ENCODE measurements around the gene HOXA11.

The HOXA11 gene

GRCh38 chr7:27169658-27170425, 15.2 kb downstream of the HOXA11 start:
- no peak for DNase-seq (ENCODE audit: low read depth in 2 of 2)

GRCh38 chr7:27168265-27168947, 16.6 kb downstream of the HOXA11 start:
- no peak for DNase-seq (ENCODE audit: low read depth in 2 of 2)

DNA sequence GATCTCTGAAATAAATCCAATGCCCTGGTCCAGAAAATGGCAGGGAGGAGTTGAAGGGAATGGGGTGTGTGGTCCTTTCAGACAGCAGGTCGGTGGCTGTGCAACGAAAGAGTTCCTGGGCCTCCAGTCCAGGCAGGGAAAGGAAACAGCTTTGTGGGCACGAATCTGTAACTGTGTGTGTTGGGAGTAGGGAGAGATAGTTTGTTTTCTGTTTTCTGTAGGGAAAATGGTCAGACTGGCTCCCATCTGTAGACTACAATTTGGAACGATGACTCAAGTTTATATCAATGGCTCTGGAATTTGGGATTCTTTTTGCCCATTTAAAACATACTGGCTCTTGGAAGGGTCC, 17.1 kb downstream of the HOXA11 start:
- DNase-seq (ENCODE audit: low read depth in 2 of 2), result no peak

GRCh38 chr7:27166531-27167505, 18.2 kb downstream of the HOXA11 start:
- DNase-seq (ENCODE audit: low read depth in 2 of 2), result no peak

DNA sequence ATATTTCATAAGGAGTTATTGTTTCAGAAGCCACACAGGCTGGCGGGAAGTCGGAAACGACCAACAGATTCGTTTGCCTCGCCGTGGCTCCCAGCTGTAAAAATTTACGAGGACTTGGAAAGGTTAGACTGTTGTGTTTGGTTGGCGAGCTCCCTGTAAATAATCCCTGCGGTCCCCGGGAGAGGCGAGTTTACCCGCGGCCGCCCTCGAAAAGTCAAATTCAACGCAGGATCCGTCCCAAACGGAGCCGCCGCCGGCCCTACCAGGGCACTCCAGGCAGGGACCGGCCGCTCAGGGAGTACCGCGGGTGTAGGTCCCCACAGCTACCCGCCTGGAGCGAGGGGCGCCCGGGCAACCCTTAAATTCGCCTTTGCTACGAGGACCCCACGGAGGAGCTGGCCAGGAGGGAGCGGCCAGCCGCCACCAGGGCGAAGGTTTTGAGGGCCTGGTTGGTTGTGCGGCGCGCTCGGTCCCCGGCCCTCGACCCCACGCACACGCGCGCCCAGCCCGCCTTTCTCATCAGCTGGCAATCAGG, 19.0 kb downstream of the HOXA11 start:
- no peak for DNase-seq (ENCODE audit: low read depth in 2 of 2)

GRCh38 chr7:27165089-27165995, 19.7 kb downstream of the HOXA11 start, which contains the start of gene HOXA9:
Gene HOXA9, minus strand, starts transcription at chr7:27165537. Its CDS starts 80 bp downstream, at chr7:27165457.
- DNase-seq (ENCODE audit: low read depth in 2 of 2), result no peak

- no peak for DNase-seq (ENCODE audit: low read depth in 2 of 2)
Observed at GRCh38 chr7:27164367-27165088, 20.5 kb downstream of the HOXA11 start.

- no peak for DNase-seq (ENCODE audit: low read depth in 2 of 2)
Observed at GRCh38 chr7:27164045-27164366, 21.0 kb downstream of the HOXA11 start.

DNA sequence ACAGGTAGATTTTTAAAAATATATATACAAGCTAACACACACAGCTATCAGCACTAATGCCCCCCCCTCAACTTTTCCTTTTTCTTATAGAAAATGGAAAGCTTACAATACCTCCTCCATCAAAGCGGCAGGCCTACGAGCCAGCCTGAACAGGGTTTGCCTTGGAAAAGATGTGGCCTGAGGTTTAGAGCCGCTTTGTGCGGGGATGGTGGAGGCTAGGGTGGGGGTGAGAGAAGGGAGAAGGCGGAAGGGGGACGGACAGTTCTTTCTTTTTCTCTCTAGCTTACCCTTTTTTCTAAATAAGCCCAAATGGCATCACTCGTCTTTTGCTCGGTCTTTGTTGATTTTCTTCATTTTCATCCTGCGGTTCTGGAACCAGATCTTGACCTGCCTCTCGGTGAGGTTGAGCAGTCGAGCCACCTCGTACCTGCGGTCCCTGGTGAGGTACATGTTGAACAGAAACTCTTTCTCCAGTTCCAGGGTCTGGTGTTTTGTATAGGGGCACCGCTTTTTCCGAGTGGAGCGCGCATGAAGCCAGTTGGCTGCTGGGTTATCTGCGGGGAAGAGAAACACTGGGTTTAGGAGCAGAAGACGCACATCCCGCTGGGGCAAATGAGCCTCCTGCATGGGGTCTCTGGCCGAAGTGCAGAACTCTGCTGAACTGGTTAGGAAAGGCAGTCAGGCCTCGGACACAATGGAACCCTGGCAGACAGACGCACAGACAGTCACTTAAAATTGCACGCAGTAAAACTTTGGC, 21.6 kb downstream of the HOXA11 start:
- no peak for DNase-seq (ENCODE audit: low read depth in 2 of 2)

GRCh38 chr7:27162561-27163287, 22.3 kb downstream of the HOXA11 start:
- DNase-seq (ENCODE audit: low read depth in 2 of 2), result no peak

GRCh38 chr7:27161721-27162560, 23.1 kb downstream of the HOXA11 start:
- no peak for DNase-seq (ENCODE audit: low read depth in 2 of 2)

GRCh38 chr7:27161214-27161720, 23.8 kb downstream of the HOXA11 start:
- DNase-seq (ENCODE audit: low read depth in 2 of 2), result no peak

DNA sequence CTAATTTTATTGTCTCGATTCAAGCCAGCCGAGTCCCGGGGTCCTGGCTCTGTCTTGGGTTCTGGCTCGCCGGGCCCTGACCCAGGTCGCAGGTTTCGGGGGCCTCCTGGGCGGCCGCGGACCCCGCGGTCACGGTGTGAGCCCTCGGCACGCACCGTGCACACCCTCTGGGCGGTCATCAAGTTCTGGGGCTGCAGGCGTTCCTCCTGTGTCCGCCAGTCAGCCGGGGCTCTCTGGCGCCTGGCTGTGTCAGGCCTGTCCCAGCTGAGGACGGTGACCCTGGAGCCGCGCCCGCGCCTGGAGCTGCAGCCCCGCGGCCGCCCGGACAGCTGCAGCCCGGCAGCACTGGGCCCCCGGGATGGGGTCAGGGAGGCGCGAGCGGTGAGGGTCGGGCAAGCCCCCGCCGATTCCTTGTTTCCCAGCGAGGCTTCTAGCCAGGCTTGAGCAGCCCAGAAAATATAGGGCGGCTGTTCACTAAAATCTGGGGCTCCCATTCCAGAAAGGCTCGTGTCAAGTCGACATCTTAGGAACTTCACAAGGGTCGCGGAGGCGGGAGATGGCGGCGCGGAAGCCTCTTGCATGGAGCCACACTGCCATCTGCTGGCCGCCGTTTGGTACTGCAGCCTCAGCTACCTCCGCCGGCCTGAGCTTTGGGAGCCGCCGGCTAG, 24.4 kb downstream of the HOXA11 start:
- peak; percentile 86 to 90 for DNase-seq (ENCODE audit: low read depth in 2 of 2)

DNA sequence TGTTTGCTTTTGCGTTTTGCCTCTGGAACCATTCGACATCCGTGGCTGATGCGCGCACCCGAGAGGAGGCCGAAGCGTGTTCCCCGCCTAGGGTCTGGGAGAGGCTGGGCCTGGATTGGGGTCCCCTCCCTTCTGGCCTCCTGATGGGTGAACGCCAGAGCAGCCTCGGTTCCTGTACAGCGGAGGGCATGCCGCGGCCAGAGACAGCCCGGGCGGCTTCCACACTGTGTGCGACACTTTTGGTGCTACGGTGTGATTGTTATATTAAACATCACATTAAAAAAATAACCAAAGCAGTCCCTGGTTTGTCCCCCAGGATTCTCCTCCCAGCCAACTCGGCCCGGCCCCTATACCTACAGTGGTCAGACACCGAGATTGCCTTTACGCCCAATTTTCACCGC, 24.9 kb downstream of the HOXA11 start:
- DNase-seq (ENCODE audit: low read depth in 2 of 2), result no peak

DNA sequence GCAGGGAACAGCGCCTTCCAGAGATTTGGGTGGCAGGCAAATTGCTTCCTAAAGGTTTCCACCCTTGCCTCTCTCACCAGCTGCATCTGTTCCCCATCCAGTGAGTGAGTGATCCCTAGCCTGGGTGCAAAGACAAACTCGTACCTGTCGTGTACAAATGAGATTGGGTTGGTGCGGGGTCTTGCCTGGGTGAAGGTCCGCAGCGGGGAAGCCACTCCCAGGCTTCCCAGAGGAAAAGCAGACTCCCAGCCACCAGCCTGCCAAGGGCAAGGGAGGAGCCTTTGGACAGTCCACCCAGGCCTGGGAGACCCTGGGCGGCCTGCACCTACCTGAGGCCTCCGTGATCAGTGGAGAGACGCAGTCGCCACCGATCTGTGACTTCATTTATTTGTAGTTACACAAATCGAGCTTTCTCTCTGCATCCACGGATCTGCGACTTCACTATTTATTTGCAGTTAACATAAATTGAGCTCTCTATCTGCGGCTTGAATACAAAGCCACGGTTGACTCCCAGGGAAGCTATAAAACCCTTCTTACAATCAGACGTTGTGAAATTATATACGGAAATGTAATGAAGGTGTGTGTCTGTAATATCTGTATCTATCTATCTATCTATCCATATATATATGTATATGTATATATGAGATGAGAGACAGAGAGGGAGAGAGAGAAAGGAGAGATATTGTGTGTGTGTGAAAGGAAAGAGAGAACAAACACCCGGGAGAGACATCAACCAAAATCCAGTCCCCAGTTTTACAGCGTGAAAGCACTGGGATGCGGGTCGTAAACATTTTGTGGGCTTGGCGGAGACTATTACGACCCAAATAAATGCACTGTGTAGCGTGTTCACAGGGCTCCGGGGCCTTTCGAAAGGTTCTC, 25.5 kb downstream of the HOXA11 start:
- no peak for DNase-seq (ENCODE audit: low read depth in 2 of 2)
